GM18507 (cell line): Measurements from ENCODE around the gene VAV3.

Experiments
- DNase-seq: peaks from one replicate; pipeline ENCODE4 v3.0.0; 2011; ENCODE audit warnings: low read depth; ENCODE audit not compliant: insufficient read length; ENCODE audit errors: extremely low spot score
- FAIRE-seq: peaks from 2 replicates; lab custom pipeline; 2011; peaks lifted over from hg19 to GRCh38; lab: Jason Lieb, UNC

VAV3 gene

GRCh38 chr1:107626073-107626796, 338.7 kb downstream of the VAV3 start:
- DNase-seq (no peak), FAIRE-seq (no peak)

DNA sequence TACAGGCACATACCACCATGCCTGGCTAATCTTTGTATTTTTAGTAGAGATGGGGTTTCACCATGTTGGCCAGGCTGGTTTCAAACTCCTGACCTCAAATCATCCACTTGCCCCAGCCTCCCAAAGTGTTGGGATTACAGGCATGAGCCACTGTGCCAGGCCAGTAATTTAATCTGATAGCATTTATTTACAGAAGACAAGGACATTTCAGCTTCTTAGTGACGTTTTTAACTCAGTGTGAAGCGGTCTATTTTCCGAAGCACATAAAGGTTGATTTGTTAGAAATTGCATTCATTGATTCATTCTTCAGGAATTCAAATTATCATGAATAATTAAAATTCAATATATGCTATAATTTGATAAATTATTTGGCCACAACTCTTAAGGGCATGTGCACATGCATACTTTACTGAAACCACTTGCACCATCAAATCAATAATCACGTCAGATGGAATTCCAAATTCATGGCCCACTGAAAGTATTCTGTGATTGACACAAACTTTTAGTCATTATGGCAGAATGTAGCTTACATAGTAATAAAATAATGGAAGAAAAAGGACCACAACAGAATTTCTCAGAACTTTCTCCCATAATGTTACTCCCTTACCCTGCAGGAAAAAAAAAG, 339.5 kb downstream of the VAV3 start:
- FAIRE-seq = no peak
- DNase-seq = no peak

DNA sequence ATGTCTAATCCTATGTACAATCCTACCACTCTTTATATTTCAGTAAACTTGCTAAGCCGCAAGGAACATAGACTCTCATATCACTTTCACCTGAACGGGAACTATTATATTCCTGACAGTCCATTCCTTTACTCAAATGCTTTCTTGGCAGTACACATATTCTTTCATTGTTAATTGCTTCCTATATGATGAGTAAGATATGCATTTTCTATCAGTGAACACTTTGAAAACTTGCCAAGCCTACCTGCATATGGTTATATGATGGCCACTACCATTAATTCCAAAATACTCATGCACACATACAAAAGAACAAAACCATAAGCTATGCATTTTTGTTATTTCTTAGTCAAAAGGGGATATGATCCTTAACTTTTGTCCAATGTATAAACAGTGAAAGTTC, 341.5 kb downstream of the VAV3 start:
- FAIRE-seq (no peak), DNase-seq (no peak)

DNA sequence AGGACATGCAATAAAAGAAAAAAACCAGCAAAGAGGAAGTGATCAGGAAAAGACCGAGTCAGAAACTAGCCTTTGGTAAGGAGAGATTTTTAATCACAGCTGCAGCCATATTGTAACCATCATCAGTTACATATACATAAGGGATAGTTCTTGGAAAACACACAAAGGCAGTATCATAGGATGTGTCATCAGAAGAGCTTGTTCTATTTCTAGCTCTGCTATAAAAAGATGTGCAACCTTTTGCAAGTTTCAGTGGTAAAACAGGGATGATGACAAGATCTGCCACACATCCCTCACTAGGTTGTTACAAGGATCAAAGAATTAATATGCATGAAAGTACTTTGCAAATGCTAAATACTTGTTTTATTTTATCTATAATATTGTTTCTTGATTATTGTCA, 342.0 kb downstream of the VAV3 start:
- FAIRE-seq = no peak
- DNase-seq = no peak

- DNase-seq (no peak), FAIRE-seq (no peak)
Measured at GRCh38 chr1:107622535-107622934, 342.4 kb downstream of the VAV3 start.

- DNase-seq = no peak
- no peak for FAIRE-seq
Measured at GRCh38 chr1:107620753-107621152, 344.2 kb downstream of the VAV3 start.

DNA sequence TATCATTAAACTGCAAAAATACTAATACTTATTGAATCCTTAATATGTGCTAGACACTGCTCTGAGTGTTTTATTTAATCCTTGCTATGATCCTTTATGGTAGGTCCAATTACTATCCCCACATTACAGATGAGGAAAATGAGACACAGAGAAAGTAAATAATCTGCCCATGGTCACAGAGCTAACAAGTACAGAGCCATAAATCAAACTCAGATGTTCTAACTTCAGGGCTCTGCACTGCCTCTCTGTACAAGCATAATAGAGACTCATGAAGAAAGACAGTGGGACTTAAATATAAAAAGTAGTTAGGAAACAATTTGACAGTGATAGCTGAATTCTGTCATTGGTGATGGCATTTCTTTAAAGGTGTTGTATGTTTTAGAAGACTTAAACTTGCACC, 346.4 kb downstream of the VAV3 start:
- FAIRE-seq (no peak), DNase-seq (no peak)

GRCh38 chr1:107617921-107618320, 347.1 kb downstream of the VAV3 start:
- DNase-seq (no peak), FAIRE-seq (no peak)

DNA sequence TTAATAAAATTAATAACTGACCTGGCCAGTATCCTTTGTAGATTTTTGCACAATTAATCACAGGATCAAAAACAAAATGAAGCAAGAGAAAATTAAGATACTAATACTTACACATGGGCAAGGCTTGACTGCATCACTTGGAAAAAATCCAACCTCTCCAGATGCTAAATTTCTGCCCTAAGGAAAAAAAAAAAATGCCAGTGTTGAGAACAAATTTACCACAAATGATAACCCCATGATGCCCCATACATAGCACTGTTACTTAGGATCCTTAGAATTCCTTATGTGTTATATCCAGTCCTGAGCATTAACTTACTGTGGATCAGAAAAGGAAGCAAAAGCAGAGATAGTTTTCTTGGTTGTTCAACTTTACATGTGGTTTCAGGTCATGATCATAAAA, 347.5 kb downstream of the VAV3 start:
- no peak for FAIRE-seq
- DNase-seq = no peak

DNA sequence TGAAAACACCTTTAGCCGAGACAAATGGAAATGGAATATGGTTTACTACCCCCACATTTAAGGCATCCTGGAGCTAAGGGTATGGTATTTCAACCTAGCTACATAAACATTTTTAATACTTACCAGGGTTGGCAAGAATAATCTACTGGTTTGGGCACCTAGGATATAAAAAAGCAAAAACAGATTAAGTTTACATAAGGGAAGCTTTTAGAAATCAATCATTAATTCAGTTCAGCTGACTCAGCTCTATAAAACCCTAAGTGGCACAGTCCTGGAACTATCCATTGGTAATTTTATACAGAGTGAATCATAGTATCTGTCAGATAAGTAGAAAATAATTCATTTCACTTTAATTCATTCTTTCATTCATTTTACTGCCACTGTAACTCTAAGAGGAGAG, 355.2 kb downstream of the VAV3 start:
- FAIRE-seq (no peak), DNase-seq (no peak)

DNA sequence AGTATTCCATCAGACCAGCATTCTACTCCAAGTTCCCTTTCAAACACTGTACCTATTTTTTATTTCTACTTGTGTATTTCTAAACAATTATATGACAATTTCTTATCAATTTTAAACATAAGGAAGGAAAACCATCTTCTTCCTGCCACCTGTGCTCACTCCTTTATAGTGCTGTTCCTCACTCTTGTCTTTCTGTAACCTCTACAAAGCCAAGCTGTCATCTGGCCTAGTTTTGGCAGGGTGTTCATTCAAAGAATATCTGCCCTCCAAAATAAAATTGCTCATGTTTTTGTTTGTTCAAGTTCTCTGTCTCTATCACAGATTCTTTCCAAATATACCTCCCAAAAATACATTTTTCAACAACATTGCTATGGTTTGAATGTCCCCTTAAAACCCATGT, 360.2 kb downstream of the VAV3 start:
- no peak for DNase-seq
- FAIRE-seq = no peak

DNA sequence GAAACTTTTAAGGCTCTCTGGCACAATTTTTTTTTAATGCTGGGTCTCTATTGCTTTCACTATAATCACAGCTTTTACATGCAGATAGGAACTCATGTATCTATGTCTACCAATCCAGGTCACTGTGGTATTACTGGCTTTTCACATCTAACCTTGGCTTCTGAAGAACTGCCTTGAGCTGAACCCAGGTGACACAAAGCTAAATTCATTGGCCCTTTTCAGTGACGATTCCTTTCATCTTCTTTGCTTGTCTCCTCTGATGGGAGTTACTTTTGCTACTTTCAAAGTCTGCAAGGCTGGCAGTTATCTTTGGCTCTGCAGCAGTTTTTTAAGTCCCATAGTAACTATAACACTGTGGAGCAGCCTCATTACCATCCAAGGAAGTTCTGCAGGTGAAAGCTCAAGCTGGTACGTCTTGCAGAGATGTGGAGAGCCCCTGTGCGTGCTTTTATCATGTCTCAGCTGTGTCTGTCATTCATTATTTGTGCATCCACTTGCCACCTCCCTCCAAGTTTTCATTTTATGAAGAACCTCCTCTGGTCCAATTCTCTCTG, 364.3 kb downstream of the VAV3 start:
- FAIRE-seq (no peak), DNase-seq (no peak)

DNA sequence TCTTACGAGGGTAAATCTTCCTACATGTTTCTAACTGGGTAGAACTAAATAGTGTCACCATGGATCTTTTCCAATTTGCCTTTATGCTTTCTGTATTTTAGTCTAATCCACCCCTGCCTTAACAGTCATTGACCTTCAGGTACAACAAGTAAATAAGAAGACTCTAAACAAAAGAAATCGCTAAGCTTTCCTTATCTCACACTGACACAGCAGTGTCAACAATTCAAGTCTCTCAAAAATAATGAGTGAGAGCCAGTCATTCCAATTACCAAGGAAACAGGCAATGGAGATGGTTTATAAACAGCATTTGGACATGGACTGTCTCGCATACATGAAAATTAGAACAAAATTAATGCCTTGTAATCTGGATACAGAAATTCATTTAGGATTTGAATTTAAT, 365.8 kb downstream of the VAV3 start:
- no peak for FAIRE-seq
- no peak for DNase-seq

GRCh38 chr1:107597290-107597689, 367.7 kb downstream of the VAV3 start:
- DNase-seq = no peak
- no peak for FAIRE-seq

GRCh38 chr1:107594536-107594935, 370.4 kb downstream of the VAV3 start:
- FAIRE-seq (no peak), DNase-seq (no peak)

DNA sequence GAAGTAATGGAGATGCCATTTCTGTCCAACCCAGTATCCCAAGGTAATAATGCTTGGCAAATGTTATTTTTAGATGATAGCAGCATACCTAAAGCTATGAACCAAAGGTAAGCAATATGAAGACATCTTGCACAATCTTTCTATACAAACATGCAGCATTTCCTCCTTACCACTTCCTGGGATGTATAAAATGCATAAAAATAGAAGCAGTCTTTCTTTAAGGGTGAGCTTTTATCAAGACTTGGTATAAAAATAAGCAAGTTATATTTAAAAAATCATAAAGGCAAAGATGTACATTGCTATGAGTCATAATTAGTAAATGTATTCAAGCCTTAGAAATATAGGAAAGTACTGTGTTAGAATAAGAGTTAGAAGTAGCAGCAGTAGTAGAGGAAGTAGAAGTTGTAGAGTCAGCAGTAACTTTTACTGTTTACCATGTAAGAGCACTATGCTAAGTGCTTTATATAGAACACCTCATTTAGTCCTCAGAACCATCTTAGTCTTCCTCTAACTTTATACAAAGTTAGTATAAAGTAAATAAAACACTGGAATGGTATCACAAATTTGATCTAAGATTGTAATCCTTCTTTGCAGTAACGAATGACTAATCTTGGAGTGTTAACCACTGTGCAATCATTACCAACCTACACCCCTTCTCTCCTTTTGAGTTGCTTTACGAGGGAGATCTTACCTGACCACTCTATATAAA, 371.3 kb downstream of the VAV3 start:
- no peak for DNase-seq
- no peak for FAIRE-seq

DNA sequence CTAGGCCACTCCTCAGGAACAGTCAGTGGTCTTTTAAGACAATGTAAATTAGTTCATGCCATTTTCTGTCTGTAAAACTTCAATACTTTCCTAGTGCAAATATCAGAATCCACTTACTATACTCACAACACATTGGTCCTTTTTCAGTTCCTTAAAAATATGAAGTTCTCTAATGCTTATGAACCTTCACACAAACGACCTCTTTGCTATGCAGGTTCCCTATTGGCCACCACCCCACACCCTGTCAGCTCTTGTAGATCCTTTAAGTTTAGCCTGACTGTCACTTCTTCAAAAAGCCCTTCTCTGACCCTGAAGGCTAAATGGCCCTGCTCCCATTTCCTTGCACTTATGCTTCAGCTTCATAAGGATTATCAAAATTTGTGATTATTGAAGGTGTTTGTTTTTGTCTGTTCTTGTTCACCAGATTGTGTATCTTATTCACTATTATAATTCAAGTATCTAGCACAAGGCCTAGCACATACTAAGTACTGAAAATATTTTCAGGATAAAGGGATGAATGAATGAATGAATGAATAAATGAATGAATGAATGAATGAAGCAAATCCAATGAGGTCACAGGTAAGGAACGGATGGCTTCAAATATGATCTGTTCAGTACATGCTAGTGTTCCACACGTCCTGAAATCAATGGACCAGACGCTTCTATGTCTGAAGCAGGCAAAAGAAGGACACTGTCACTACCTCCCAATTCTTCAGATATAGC, 373.9 kb downstream of the VAV3 start:
- DNase-seq = no peak

GRCh38 chr1:107590087-107590486, 374.9 kb downstream of the VAV3 start:
- FAIRE-seq (no peak), DNase-seq (no peak)

More for the DNA sequence above, 373.9 kb downstream of the VAV3 start:
- FAIRE-seq = no peak

GRCh38 chr1:107588321-107588720, 376.7 kb downstream of the VAV3 start:
- DNase-seq (no peak), FAIRE-seq (no peak)

- no peak for FAIRE-seq
- DNase-seq = no peak
Measured at GRCh38 chr1:107575226-107575625, 389.8 kb downstream of the VAV3 start.
